K562 (cell line): Measurements from ENCODE around the gene PNPLA4. TPM values are rescaled to one million over a fixed set of nuclear protein-coding genes. Genes with fewer than 3 reads are reported as not detected.

Experiments used
- ATAC-seq: fragments of 200-7000 bp; cut with Tn5 transposase; 3 replicates; pipeline ENCODE4 v1.9.1; 2020; ENCODE audit warnings: moderate library complexity
- BruUV-seq: library from RNA; stranded (reverse); fragments of 400-500 nt; replicated peaks from 2 replicates; lab custom pipeline; 2021; lab: Mats Ljungman, UMichigan
- CTCF ChIA-PET: fragments of 300-600 bp; formaldehyde crosslinking; extraction: SDS; loops from one replicate; lab custom pipeline; 2021; ENCODE audit warnings: low intra/inter-chr PET ratio; lab: Yijun Ruan, JAX
- POLR2A ChIA-PET: fragments of 300-600, 350-650 bp; sonication (Branson Sonifier 250); formaldehyde crosslinking; extraction: SDS; loops from one replicate; lab custom pipeline; 2021; ENCODE audit warnings: antibody characterized with exemption, inconsistent platforms; lab: Yijun Ruan, JAX
- DNase-seq, 4 experiments: peaks; one replicate each; pipeline versions ENCODE4 v3.0.0 to v3.0.0-alpha.2; 2011 to 2018; ENCODE audit warnings: low spot score in 3 of 4, mixed read lengths in 3 of 4; ENCODE audit errors: extremely low read depth in 1 of 4
- FAIRE-seq: peaks from 2 replicates; lab custom pipeline; 2011; peaks lifted over from hg19 to GRCh38; lab: Jason Lieb, UNC
- H2AFZ ChIP-seq: 2 replicates; pipeline ENCODE4 v1.6.0; 2011; ENCODE audit warnings: low read depth, low read length, control low read depth, inconsistent platforms
- H3K27ac ChIP-seq: fragments of 200-600 bp; 3 replicates; pipeline ENCODE4 v1.8.0; 2011; ENCODE audit warnings: low read depth, mild to moderate bottlenecking, control low read depth, inconsistent platforms, low read length, moderate library complexity, mixed read lengths; ENCODE audit errors: extremely low read depth
- H3K27me3 ChIP-seq, 2 experiments: fragments of 300-600 bp in 1 of 2; 2 replicates in 1 of 2; 3 replicates in 1 of 2; pipeline versions ENCODE4 v1.6.0 to v1.8.0; 2011; ENCODE audit warnings: inconsistent platforms in 2 of 2, low read length in 2 of 2, mild to moderate bottlenecking in 1 of 2, mixed read lengths in 1 of 2, moderate library complexity in 1 of 2; ENCODE audit not compliant: control insufficient read depth in 2 of 2, insufficient read depth in 2 of 2
- H3K36me3 ChIP-seq: fragments of 300-600 bp; 3 replicates; pipeline ENCODE4 v1.8.0; 2011; ENCODE audit warnings: mild to moderate bottlenecking, low read length, inconsistent platforms; ENCODE audit not compliant: control insufficient read depth, insufficient read depth
- H3K4me1 ChIP-seq, 2 experiments: fragments of 200-600 bp in 1 of 2; replicated peaks in 1 of 2; 2 replicates in 1 of 2; 3 replicates in 1 of 2; pipeline versions ENCODE4 v1.5.1 to v1.8.0; 2011; ENCODE audit warnings: inconsistent platforms in 2 of 2, low read length in 2 of 2, mild to moderate bottlenecking in 1 of 2, mixed read lengths in 1 of 2, moderate library complexity in 1 of 2; ENCODE audit not compliant: control insufficient read depth in 2 of 2, insufficient read depth in 2 of 2
- H3K4me2 ChIP-seq: 2 replicates; pipeline ENCODE4 v1.6.1; 2011; ENCODE audit warnings: low read length, control low read depth, inconsistent platforms, mixed read lengths; ENCODE audit not compliant: insufficient read depth
- H3K4me3 ChIP-seq: fragments of 200-600 bp; sonication (generic), shearing (Covaris generic); 2 replicates; pipeline ENCODE4 v1.5.1; 2016; ENCODE audit warnings: control low read depth, inconsistent platforms
- H3K79me2 ChIP-seq: fragments of 200-600 bp; 3 replicates; pipeline ENCODE4 v1.8.0; 2011; ENCODE audit warnings: low read length, inconsistent platforms; ENCODE audit not compliant: control insufficient read depth, insufficient read depth
- H3K9ac ChIP-seq, 2 experiments: 2 replicates each; pipeline versions ENCODE4 v1.6.0 to v1.6.1; 2011; ENCODE audit warnings: low read depth in 2 of 2, low read length in 2 of 2, control low read depth in 1 of 2, inconsistent platforms in 1 of 2, mild to moderate bottlenecking in 1 of 2, mixed read lengths in 1 of 2; ENCODE audit not compliant: insufficient read depth in 1 of 2
- H3K9me1 ChIP-seq: one replicate; pipeline ENCODE4 v1.6.0; 2011; ENCODE audit warnings: inconsistent platforms, mild to moderate bottlenecking, low read length, moderate library complexity; ENCODE audit not compliant: control insufficient read depth, insufficient read depth
- H3K9me3 ChIP-seq: replicated peaks from 2 replicates; pipeline ENCODE4 v1.5.1; 2011; ENCODE audit warnings: low read depth, low read length, inconsistent platforms; ENCODE audit not compliant: control insufficient read depth, insufficient read depth
- H4K20me1 ChIP-seq: replicated peaks from 2 replicates; pipeline ENCODE4 v1.6.1; 2011; ENCODE audit warnings: low read length, inconsistent platforms, mixed read lengths; ENCODE audit not compliant: control insufficient read depth, insufficient read depth
- ATF1 ChIP-seq, 2 experiments: fragments of 450-650 bp in 1 of 2; IDR thresholded peaks; 2 replicates each; pipeline ENCODE4 v1.6.1; 2016; ENCODE audit warnings: missing compliant biosample characterization in 1 of 2, missing genetic modification characterization in 1 of 2
- C11orf30 ChIP-seq: fragments of 450-650 bp; IDR thresholded peaks from 2 replicates; pipeline ENCODE4 v1.6.1; 2016; ENCODE audit warnings: low read depth, mild to moderate bottlenecking
- CBX3 ChIP-seq, 2 experiments: IDR thresholded peaks; 1 replicate in 1 of 2; 2 replicates in 1 of 2; pipeline ENCODE4 v1.6.1; 2012; ENCODE audit warnings: inconsistent platforms in 2 of 2, low read length in 2 of 2, borderline replicate concordance in 1 of 2, control low read depth in 1 of 2
- CHD2 ChIP-seq: IDR thresholded peaks from 2 replicates; pipeline ENCODE4 v1.6.1; 2011; ENCODE audit warnings: low read depth, low read length
- ESRRA ChIP-seq: fragments of 450-650 bp; IDR thresholded peaks from 2 replicates; pipeline ENCODE4 v1.6.1; 2014; ENCODE audit warnings: low read depth, mild to moderate bottlenecking, moderate library complexity, borderline replicate concordance
- ID3 ChIP-seq, 2 experiments: fragments of 250-450 bp in 1 of 2; fragments of 450-650 bp in 1 of 2; sonication (Bioruptor Pico) in 1 of 2; IDR thresholded peaks; 2 replicates each; pipeline versions ENCODE4 v1.6.1 to v1.8.0; 2016 to 2021; ENCODE audit warnings: mild to moderate bottlenecking in 2 of 2, moderate library complexity in 2 of 2, missing compliant biosample characterization in 1 of 2, missing genetic modification characterization in 1 of 2
- NBN ChIP-seq: fragments of 450-650 bp; IDR thresholded peaks from 2 replicates; pipeline ENCODE4 v1.6.1; 2016; ENCODE audit warnings: low read depth, mild to moderate bottlenecking
- RAD51 ChIP-seq: fragments of 450-650 bp; IDR thresholded peaks from 2 replicates; pipeline ENCODE4 v1.7.1; 2016; ENCODE audit warnings: low read depth, mild to moderate bottlenecking, borderline replicate concordance
- RNF2 ChIP-seq: sonication (generic); IDR thresholded peaks from 2 replicates; pipeline ENCODE4 v1.6.1; 2016
- SMARCA5 ChIP-seq: fragments of 450-650 bp; IDR thresholded peaks from 2 replicates; pipeline ENCODE4 v1.6.1; 2016
- TCF15 ChIP-seq: fragments of 250-450 bp; sonication (Bioruptor Pico); IDR thresholded peaks from 2 replicates; pipeline ENCODE4 v1.8.0; 2022; ENCODE audit warnings: moderate library complexity, mild to moderate bottlenecking, inconsistent platforms
- TFAP4 ChIP-seq: sonication (generic); formaldehyde crosslinking; IDR thresholded peaks from 2 replicates; pipeline ENCODE4 v1.8.0; 2022; ENCODE audit warnings: missing genetic modification reagents, mild to moderate bottlenecking, moderate library complexity, borderline replicate concordance
- XRCC5 ChIP-seq: fragments of 200-400 bp; formaldehyde crosslinking; IDR thresholded peaks from 2 replicates; pipeline ENCODE4 v1.6.1; 2017; ENCODE audit warnings: low read depth, mild to moderate bottlenecking, low read length
- ZNF274 ChIP-seq: IDR thresholded peaks from 2 replicates; pipeline ENCODE4 v1.6.1; 2011; ENCODE audit warnings: low read depth, mild to moderate bottlenecking, low read length, moderate library complexity, borderline replicate concordance
- ZNF354B ChIP-seq: fragments of 250-450 bp; sonication (Bioruptor Pico); IDR thresholded peaks from 2 replicates; pipeline ENCODE4 v1.4.0; 2020
- ZNF764 ChIP-seq: fragments of 250-450 bp; sonication (Bioruptor Pico); IDR thresholded peaks from 2 replicates; pipeline ENCODE4 v1.4.0; 2020; ENCODE audit warnings: low read depth, mild to moderate bottlenecking, moderate library complexity
- WGBS: fragments of 100-300 bp; shearing (Covaris generic); methylation state at CpG from one replicate; pipeline ENCODE4 v1.1.6; 2016; ENCODE audit warnings: low coverage, mixed read lengths; ENCODE audit not compliant: insufficient coverage; ENCODE audit errors: missing lambda C conversion rate; 5-methylcytosine and 5-hydroxymethylcytosine counted together
- in situ Hi-C: fragments of 300-500 bp; cut with MboI; formaldehyde crosslinking; loops from 4 replicates; pipeline ENCODE4 v1.15.0; 2018; ENCODE audit warnings: inconsistent platforms, mixed read lengths
- intact Hi-C: fragments of 100-400 bp; cut with micrococcal nuclease; formaldehyde crosslinking; loops from 2 replicates; pipeline ENCODE4 v1.14.2; 2022
- polyA plus RNA-seq, 8 experiments: library from polyadenylated mRNA; depleted of rRNA in 4 of 8; stranded (reverse) in 5 of 8; unstranded in 3 of 8; fragments of >200 nt; fragmentation: Nextera tagmentation in 2 of 8; fragmentation: Illumina TruSeq in 1 of 8; extraction: Ambion mirVana in 2 of 8; extraction: Trizol in 1 of 8; gene quantifications; 2 replicates each; pipeline versions ENCODE4 v1.2.1 to v1.2.3, GENCODE V29; 2011 to 2014; ENCODE audit warnings: inconsistent platforms in 1 of 8, missing spikeins in 1 of 8
- total RNA-seq, 7 experiments: library from RNA; depleted of rRNA in 6 of 7; stranded (reverse); fragments of >200 nt in 6 of 7; fragmentation: Illumina TruSeq in 2 of 7; extraction: Trizol in 2 of 7; gene quantifications; 2 replicates each; pipeline versions ENCODE4 v1.2.1 to v1.2.3, GENCODE V29; 2011 to 2021; ENCODE audit warnings: low replicate concordance in 1 of 7

The PNPLA4 gene
- total and polyA plus RNA-seq, 9 of the 15 experiments (the other 6 are each of a cell fraction or from before 2014, with no cell fraction given) = 20.7 to 61.1 (median 32.7) TPM

GRCh38 chrX:7960246-7960645, 33.0 kb upstream of the PNPLA4 start:
- in situ Hi-C loops (no loop called here), intact Hi-C loops (no loop called here)
- no peaks in the 10 kb centered on the region for H3K36me3 ChIP-seq
- ATAC-seq = no peak
- no peak overlapping the region for H3K4me3 ChIP-seq
- H2AFZ ChIP-seq = no peak overlapping the region
- no peaks in the 10 kb centered on the region for H3K4me1 ChIP-seq
- no peaks in the 10 kb centered on the region for H3K27me3 ChIP-seq
- no peak overlapping the region for H3K4me2 ChIP-seq
- CTCF ChIA-PET = no interaction called here
- BruUV-seq = no TSS peak
- 0% methylated on average over 1 of the region's 1 CpG for WGBS
- TF ChIP-seq RAD51 = no peak
- no peak for TF ChIP-seq CHD2
- TF ChIP-seq ZNF354B (CRISPR knock-in tag) = no peak
- TF ChIP-seq ATF1 (CRISPR knock-in tag; IDR thresholded peaks at IDR 0.05) = no peak
- no peak for TF ChIP-seq ATF1 (tag; IDR thresholded peaks at IDR 0.05)
- TF ChIP-seq RNF2 = no peak
- no peak for TF ChIP-seq C11orf30
- TF ChIP-seq ZNF274 = no peak
- no peak for TF ChIP-seq CBX3 (IDR thresholded peaks at IDR 0.05; ENCODE audit: borderline replicate concordance in 1 of 2, low read length in 2 of 2)
- TF ChIP-seq SMARCA5 = no peak
- TF ChIP-seq ZNF764 (CRISPR knock-in tag) = no peak
- TF ChIP-seq TCF15 (CRISPR knock-in tag) = no peak
- TF ChIP-seq ID3 (CRISPR knock-in tag; IDR thresholded peaks at IDR 0.05) = no peak
- no peak for TF ChIP-seq ID3 (tag; IDR thresholded peaks at IDR 0.05)
- no peak for TF ChIP-seq XRCC5
- no peak for TF ChIP-seq TFAP4 (CRISPR knock-in tag)
- no peak for TF ChIP-seq NBN
- no peak for TF ChIP-seq ESRRA
- TF ChIP-seq, all 486 proteins: peak for 0
- no peak overlapping the region for H3K9ac ChIP-seq
- POLR2A ChIA-PET = no interaction called here
- H3K79me2 ChIP-seq = no peaks in the 10 kb centered on the region
- no peaks in the 10 kb centered on the region for H4K20me1 ChIP-seq
- DNase-seq (no peak), FAIRE-seq (no peak)
- no peaks in the 10 kb centered on the region for H3K9me3 ChIP-seq
- no peak overlapping the region for H3K27ac ChIP-seq
- H3K9me1 ChIP-seq = no peaks in the 10 kb centered on the region
